ENCODE results near the gene MUL1.
A peak's percentile ranks its signal among the peaks of the same experiment; 100 is the strongest.

MUL1 gene

DNA sequence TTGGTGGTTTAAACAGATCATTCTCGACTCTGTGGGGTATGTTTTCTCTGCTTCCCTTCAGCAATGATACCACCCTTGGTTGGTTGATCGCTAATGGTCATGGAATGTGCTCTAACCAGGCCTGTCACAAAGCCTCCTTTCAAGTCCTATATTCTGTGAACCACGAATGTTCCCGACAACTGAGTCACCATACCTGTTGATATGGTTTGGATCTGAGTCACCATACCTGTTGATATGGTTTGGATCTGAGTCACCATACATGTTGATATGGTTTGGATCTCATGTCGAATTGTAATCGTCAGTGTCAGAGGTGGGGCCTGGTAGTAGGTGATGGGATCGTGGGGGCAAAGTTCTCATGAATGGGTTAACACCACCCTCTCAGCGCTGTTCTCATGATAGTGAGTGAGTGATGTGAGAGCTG lies 11.7 kb downstream of the MUL1 start:
- no peak overlapping the region for H3K4me3 ChIP-seq (ENCODE audit: low read depth, low read length)
- no peaks in the 10 kb centered on the region for H3K9me3 ChIP-seq (ENCODE audit: control insufficient read depth, insufficient read depth, low read depth, low read length)
- POLR2A ChIA-PET: no interaction called here
- TF ChIP-seq ZNF394 (tag by site-specific recombination; IDR thresholded peaks at IDR 0.05; ENCODE audit: borderline replicate concordance): no peak
- TF ChIP-seq SCRT1 (tag by site-specific recombination; IDR thresholded peaks at IDR 0.05; ENCODE audit: borderline replicate concordance): peak; percentile 100
- TF ChIP-seq SCRT2 (tag by site-specific recombination; IDR thresholded peaks at IDR 0.05): peak; percentile 100
- no peak for TF ChIP-seq ZFP69B (tag by site-specific recombination; IDR thresholded peaks at IDR 0.05)
- H3K36me3 ChIP-seq (ENCODE audit: control insufficient read depth in 2 of 2, insufficient read depth in 1 of 2, low read length in 2 of 2): peaks cover 4 to 39% of the 10 kb centered on the region in 2 experiments; a peak in 2 of 3 replicates
- CTCF ChIA-PET: interaction anchor here (0.7 to 1.7 kb wide), 3 partner anchors 10 to 135 kb away, joined by 3 to 6 read pairs (median 3); no protein-coding TSS in a partner anchor
- no peak overlapping the region for H3K27ac ChIP-seq (ENCODE audit: extremely low read depth, low read depth, low read length)
- H3K4me1 ChIP-seq (ENCODE audit: control insufficient read depth, insufficient read depth, low read length): no peaks in the 10 kb centered on the region

GRCh38 chr1:20495661-20496060 lies 12.3 kb downstream of the MUL1 start:
- ChIA-PET CTCF (interaction anchor here (0.6 to 6.7 kb wide), 11 partner anchors 9 to 577 kb away, joined by 3 to 75 read pairs (median 4); no protein-coding TSS in a partner anchor), POLR2A (no interaction called here)
- Histone ChIP-seq H3K27ac (ENCODE audit: extremely low read depth, low read depth, low read length) (no peak overlapping the region), H3K9me3 (ENCODE audit: control insufficient read depth, insufficient read depth, low read depth, low read length) (no peaks in the 10 kb centered on the region), H3K4me3 (ENCODE audit: low read depth, low read length) (no peak overlapping the region), H3K36me3 (ENCODE audit: control insufficient read depth in 2 of 2, insufficient read depth in 1 of 2, low read length in 2 of 2) (peaks cover 4 to 33% of the 10 kb centered on the region in 2 experiments; a peak in 2 of 3 replicates), H3K4me1 (ENCODE audit: control insufficient read depth, insufficient read depth, low read length) (no peaks in the 10 kb centered on the region)
- TF ChIP-seq ZSCAN23 (tag by site-specific recombination; IDR thresholded peaks at IDR 0.05): no peak
- TF ChIP-seq ZNF121 (tag by site-specific recombination; IDR thresholded peaks at IDR 0.05): peak; percentile 94

GRCh38 chr1:20494609-20495311 lies 13.2 kb downstream of the MUL1 start:
- peaks cover under 1 to 24% of the 10 kb centered on the region in 2 experiments; a peak in 1 of 3 replicates for H3K36me3 ChIP-seq (ENCODE audit: control insufficient read depth in 2 of 2, insufficient read depth in 1 of 2, low read length in 2 of 2)
- H3K4me1 ChIP-seq (ENCODE audit: control insufficient read depth, insufficient read depth, low read length): no peaks in the 10 kb centered on the region
- no peak overlapping the region for H3K27ac ChIP-seq (ENCODE audit: extremely low read depth, low read depth, low read length)
- H3K4me3 ChIP-seq (ENCODE audit: low read depth, low read length): no peak overlapping the region
- TF ChIP-seq ZNF837 (tag by site-specific recombination; IDR thresholded peaks at IDR 0.05) (no peak), ZNF449 (tag by site-specific recombination; IDR thresholded peaks at IDR 0.05) (no peak), ZFP37 (tag by site-specific recombination; IDR thresholded peaks at IDR 0.05) (no peak), ZNF621 (tag by site-specific recombination; IDR thresholded peaks at IDR 0.05) (no peak), FEZF1 (tag by site-specific recombination; IDR thresholded peaks at IDR 0.05) (no peak), ZNF791 (tag by site-specific recombination; IDR thresholded peaks at IDR 0.05) (no peak), ZNF768 (tag by site-specific recombination; IDR thresholded peaks at IDR 0.05) (peak; percentile 87)
- POLR2A ChIA-PET: no interaction called here
- CTCF ChIA-PET: interaction anchor here (0.5 to 6.7 kb wide), 37 partner anchors 8 to 577 kb away, joined by 3 to 75 read pairs (median 4); partner anchors contain the start of gene CAMK2N1
- H3K9me3 ChIP-seq (ENCODE audit: control insufficient read depth, insufficient read depth, low read depth, low read length): no peaks in the 10 kb centered on the region

DNA sequence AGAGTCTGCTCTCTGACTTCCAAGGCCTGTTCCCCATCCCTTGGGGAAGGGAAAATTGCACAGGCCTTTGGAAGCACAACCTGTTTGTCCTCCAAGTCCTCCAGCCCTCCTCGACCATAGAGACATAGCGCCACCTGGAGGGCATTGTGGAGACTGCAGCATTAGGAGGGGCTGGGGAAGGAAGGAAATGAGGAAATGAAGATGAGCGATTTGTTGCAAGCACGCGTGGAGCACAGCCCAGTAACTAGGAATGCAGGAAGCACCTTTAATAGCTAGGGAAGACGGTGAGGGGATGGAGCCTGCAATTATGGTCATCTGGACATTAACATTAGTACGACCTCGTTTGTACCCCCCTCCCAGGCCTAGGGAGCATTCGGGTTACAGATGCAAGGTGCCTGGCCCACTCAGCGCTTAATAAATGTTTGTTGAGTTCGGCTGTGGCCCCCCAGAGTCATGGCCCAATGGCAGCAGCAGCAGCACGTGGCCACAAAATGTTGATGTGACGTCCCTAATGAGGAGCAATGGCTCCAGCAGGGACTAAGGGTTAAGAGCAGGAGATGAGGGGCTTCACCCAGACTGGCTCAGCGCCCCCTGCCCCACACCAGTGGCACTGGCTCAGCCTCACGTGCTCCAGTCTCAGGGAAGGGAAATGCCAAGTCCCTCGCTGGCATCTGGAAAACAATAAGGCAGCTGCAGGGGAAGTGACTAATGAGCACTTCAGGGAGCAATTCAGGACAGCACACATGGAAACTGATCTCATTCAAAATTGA lies 13.9 kb downstream of the MUL1 start:
- Histone ChIP-seq H3K4me3 (ENCODE audit: low read depth, low read length) (no peak overlapping the region), H3K27ac (ENCODE audit: extremely low read depth, low read depth, low read length) (no peak overlapping the region), H3K36me3 (ENCODE audit: control insufficient read depth in 2 of 2, insufficient read depth in 1 of 2, low read length in 2 of 2) (peaks cover 0 to 17% of the 10 kb centered on the region in 2 experiments; a peak in 1 of 3 replicates), H3K9me3 (ENCODE audit: control insufficient read depth, insufficient read depth, low read depth, low read length) (no peaks in the 10 kb centered on the region), H3K4me1 (ENCODE audit: control insufficient read depth, insufficient read depth, low read length) (no peaks in the 10 kb centered on the region)
- ChIA-PET POLR2A (interaction anchor here (0.8 kb wide), 1 partner anchor 132 kb away, joined by 3 read pairs; no protein-coding TSS in a partner anchor), CTCF (interaction anchor here (0.5 to 6.7 kb wide), 45 partner anchors 8 to 1882 kb away, joined by 3 to 75 read pairs (median 4); partner anchors contain the start of genes CAMK2N1 and MUL1)
- TF ChIP-seq ZNF548 (tag by site-specific recombination; IDR thresholded peaks at IDR 0.05) (no peak), SCRT1 (tag by site-specific recombination; IDR thresholded peaks at IDR 0.05; ENCODE audit: borderline replicate concordance) (peak; percentile 98), ZNF48 (tag by site-specific recombination; IDR thresholded peaks at IDR 0.05) (no peak), ZNF10 (tag by site-specific recombination; IDR thresholded peaks at IDR 0.05) (no peak), ZNF629 (tag by site-specific recombination; IDR thresholded peaks at IDR 0.05) (no peak), ZNF624 (tag by site-specific recombination; IDR thresholded peaks at IDR 0.05) (no peak), ZNF626 (tag by site-specific recombination; IDR thresholded peaks at IDR 0.05) (no peak), SCRT2 (tag by site-specific recombination; IDR thresholded peaks at IDR 0.05) (peak; percentile 99), ZNF2 (tag by site-specific recombination; IDR thresholded peaks at IDR 0.05) (0 out of 2 replicates have a peak, but pooled peaks have one; percentile 80), ZNF473 (tag by site-specific recombination; IDR thresholded peaks at IDR 0.05) (no peak), ZNF121 (tag by site-specific recombination; IDR thresholded peaks at IDR 0.05) (no peak), ZNF768 (tag by site-specific recombination; IDR thresholded peaks at IDR 0.05) (no peak), ZNF777 (tag by site-specific recombination; IDR thresholded peaks at IDR 0.05; ENCODE audit: borderline replicate concordance) (no peak)
- TF ChIP-seq, protein P1, sequence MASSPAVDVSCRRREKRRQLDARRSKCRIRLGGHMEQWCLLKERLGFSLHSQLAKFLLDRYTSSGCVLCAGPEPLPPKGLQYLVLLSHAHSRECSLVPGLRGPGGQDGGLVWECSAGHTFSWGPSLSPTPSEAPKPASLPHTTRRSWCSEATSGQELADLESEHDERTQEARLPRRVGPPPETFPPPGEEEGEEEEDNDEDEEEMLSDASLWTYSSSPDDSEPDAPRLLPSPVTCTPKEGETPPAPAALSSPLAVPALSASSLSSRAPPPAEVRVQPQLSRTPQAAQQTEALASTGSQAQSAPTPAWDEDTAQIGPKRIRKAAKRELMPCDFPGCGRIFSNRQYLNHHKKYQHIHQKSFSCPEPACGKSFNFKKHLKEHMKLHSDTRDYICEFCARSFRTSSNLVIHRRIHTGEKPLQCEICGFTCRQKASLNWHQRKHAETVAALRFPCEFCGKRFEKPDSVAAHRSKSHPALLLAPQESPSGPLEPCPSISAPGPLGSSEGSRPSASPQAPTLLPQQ (tag by site-specific recombination; IDR thresholded peaks at IDR 0.05): 0 out of 2 replicates have a peak, but pooled peaks have one; percentile 21

All from HEK293 (cell line).